Loucy (cell line): ENCODE data around the gene MEGF8.

ENCODE experiments used
- H2AFZ ChIP-seq: fragments of 200-600 bp; sonication (generic); 2 replicates; pipeline ENCODE4 v1.6.0; 2016; ENCODE audit warnings: antibody characterized with exemption, mild to moderate bottlenecking, low read length, moderate library complexity
- H3F3A ChIP-seq: fragments of 200-600 bp; 2 replicates; pipeline ENCODE4 v1.6.0; 2016; ENCODE audit warnings: antibody characterized with exemption, low read depth, mild to moderate bottlenecking
- H3K27me3 ChIP-seq: fragments of 200-600 bp; sonication (generic); 2 replicates; pipeline ENCODE4 v1.6.1; 2014; ENCODE audit warnings: low read length, mild to moderate bottlenecking; ENCODE audit not compliant: insufficient read depth, poor library complexity, severe bottlenecking
- H3K36me3 ChIP-seq: fragments of 200-600 bp; sonication (generic); 2 replicates; pipeline ENCODE4 v1.6.1; 2016; ENCODE audit warnings: low read length; ENCODE audit not compliant: insufficient read depth
- H3K4me1 ChIP-seq: fragments of 200-600 bp; sonication (generic); 2 replicates; pipeline ENCODE4 v1.5.1; 2014; ENCODE audit warnings: low read length, mild to moderate bottlenecking; ENCODE audit not compliant: insufficient read depth, poor library complexity, severe bottlenecking
- H3K4me2 ChIP-seq: fragments of 200-600 bp; sonication (generic); 2 replicates; pipeline ENCODE4 v1.6.0; 2014; ENCODE audit warnings: antibody characterized with exemption, low read length, low read depth, mild to moderate bottlenecking; ENCODE audit not compliant: poor library complexity, severe bottlenecking
- H3K4me3 ChIP-seq: fragments of 200-600 bp; sonication (generic); 2 replicates; pipeline ENCODE4 v1.5.1; 2014; ENCODE audit warnings: low read length, mild to moderate bottlenecking, mixed read lengths; ENCODE audit not compliant: poor library complexity, severe bottlenecking
- H3K79me2 ChIP-seq: fragments of 200-600 bp; sonication (generic); 2 replicates; pipeline ENCODE4 v1.6.1; 2014; ENCODE audit warnings: low read length; ENCODE audit not compliant: insufficient read depth
- H3K9ac ChIP-seq: fragments of 200-600 bp; sonication (generic); 2 replicates; pipeline ENCODE4 v1.6.0; 2014; ENCODE audit warnings: mild to moderate bottlenecking, low read depth, low read length, moderate library complexity; ENCODE audit not compliant: poor library complexity, severe bottlenecking
- H3K9me2 ChIP-seq: fragments of 200-600 bp; sonication (generic); replicated peaks from 2 replicates; pipeline ENCODE4 v1.6.1; 2016; ENCODE audit warnings: low read depth, low read length, mixed read lengths
- H3K9me3 ChIP-seq: fragments of 200-600 bp; sonication (generic); 2 replicates; pipeline ENCODE4 v1.6.1; 2014; ENCODE audit warnings: mild to moderate bottlenecking, antibody characterized with exemption, low read length, low read depth; ENCODE audit not compliant: insufficient read depth
- H4K20me1 ChIP-seq: fragments of 200-600 bp; sonication (generic); 2 replicates; pipeline ENCODE4 v1.6.0; 2014; ENCODE audit warnings: antibody characterized with exemption, low read length, mild to moderate bottlenecking; ENCODE audit not compliant: insufficient read depth, poor library complexity, severe bottlenecking
- CTCF ChIP-seq: fragments of 200-600 bp; sonication (generic); conservative IDR thresholded peaks from 2 replicates; pipeline ENCODE4 v1.5.1; 2014; ENCODE audit warnings: mild to moderate bottlenecking, antibody characterized with exemption, low read length
- EZH2phosphoT487 ChIP-seq: fragments of 200-600 bp; IDR thresholded peaks from 2 replicates; pipeline ENCODE4 v1.6.1; 2018; ENCODE audit warnings: antibody characterized with exemption, mild to moderate bottlenecking, moderate library complexity, borderline replicate concordance

MEGF8 gene

GRCh38 chr19:42367929-42368328 is 42.5 kb downstream of the MEGF8 start:
- Histone ChIP-seq H3K9me2 (no peaks in the 10 kb centered on the region), H3K4me3 (no peak overlapping the region), H3K9me3 (no peaks in the 10 kb centered on the region; the same call in 1 of the 2 replicates)

GRCh38 chr19:42368360-42368759 is 42.9 kb downstream of the MEGF8 start:
- H3K27me3 ChIP-seq, result no peaks in the 10 kb centered on the region
- no peak overlapping the region for H3K4me2 ChIP-seq
- H3K9me3 ChIP-seq, result no peaks in the 10 kb centered on the region; the same call in 1 of the 2 replicates
- H3F3A ChIP-seq, result no peaks in the 10 kb centered on the region
- no peak overlapping the region for H2AFZ ChIP-seq
- no peaks in the 10 kb centered on the region for H3K9me2 ChIP-seq
- H3K4me3 ChIP-seq, result no peak overlapping the region
- TF ChIP-seq EZH2phosphoT487 (no peak), CTCF (no peak)
- no peaks in the 10 kb centered on the region for H3K36me3 ChIP-seq
- H3K79me2 ChIP-seq, result no peaks in the 10 kb centered on the region
- peaks cover 9% of the 10 kb centered on the region for H3K4me1 ChIP-seq
- H4K20me1 ChIP-seq, result no peaks in the 10 kb centered on the region
- no peak overlapping the region for H3K9ac ChIP-seq

More at GRCh38 chr19:42367929-42368328, 42.5 kb downstream of the MEGF8 start:
- H3K79me2 ChIP-seq, result no peaks in the 10 kb centered on the region
- no peak overlapping the region for H3K9ac ChIP-seq
- no peaks in the 10 kb centered on the region for H4K20me1 ChIP-seq
- H3K4me2 ChIP-seq, result no peak overlapping the region
- H3K36me3 ChIP-seq, result no peaks in the 10 kb centered on the region
- TF ChIP-seq EZH2phosphoT487, result no peak
- no peak for TF ChIP-seq CTCF
- H3K27me3 ChIP-seq, result no peaks in the 10 kb centered on the region
- peaks cover 9% of the 10 kb centered on the region for H3K4me1 ChIP-seq
- H2AFZ ChIP-seq, result no peak overlapping the region
- H3F3A ChIP-seq, result no peaks in the 10 kb centered on the region

- Histone ChIP-seq H3K9me2 (no peaks in the 10 kb centered on the region), H3K4me2 (no peak overlapping the region), H4K20me1 (no peaks in the 10 kb centered on the region), H3F3A (no peaks in the 10 kb centered on the region), H3K4me3 (no peak overlapping the region), H3K27me3 (no peaks in the 10 kb centered on the region), H3K79me2 (no peaks in the 10 kb centered on the region), H3K4me1 (peaks cover 9% of the 10 kb centered on the region), H3K9ac (no peak overlapping the region), H3K9me3 (no peaks in the 10 kb centered on the region; the same call in 1 of the 2 replicates), H3K36me3 (no peaks in the 10 kb centered on the region), H2AFZ (no peak overlapping the region)
- TF ChIP-seq EZH2phosphoT487 (no peak), CTCF (no peak)
These were observed 43.3 kb downstream of the MEGF8 start for GRCh38 chr19:42368765-42369164.
